ENCODE results near the gene GTPBP4.

DNA sequence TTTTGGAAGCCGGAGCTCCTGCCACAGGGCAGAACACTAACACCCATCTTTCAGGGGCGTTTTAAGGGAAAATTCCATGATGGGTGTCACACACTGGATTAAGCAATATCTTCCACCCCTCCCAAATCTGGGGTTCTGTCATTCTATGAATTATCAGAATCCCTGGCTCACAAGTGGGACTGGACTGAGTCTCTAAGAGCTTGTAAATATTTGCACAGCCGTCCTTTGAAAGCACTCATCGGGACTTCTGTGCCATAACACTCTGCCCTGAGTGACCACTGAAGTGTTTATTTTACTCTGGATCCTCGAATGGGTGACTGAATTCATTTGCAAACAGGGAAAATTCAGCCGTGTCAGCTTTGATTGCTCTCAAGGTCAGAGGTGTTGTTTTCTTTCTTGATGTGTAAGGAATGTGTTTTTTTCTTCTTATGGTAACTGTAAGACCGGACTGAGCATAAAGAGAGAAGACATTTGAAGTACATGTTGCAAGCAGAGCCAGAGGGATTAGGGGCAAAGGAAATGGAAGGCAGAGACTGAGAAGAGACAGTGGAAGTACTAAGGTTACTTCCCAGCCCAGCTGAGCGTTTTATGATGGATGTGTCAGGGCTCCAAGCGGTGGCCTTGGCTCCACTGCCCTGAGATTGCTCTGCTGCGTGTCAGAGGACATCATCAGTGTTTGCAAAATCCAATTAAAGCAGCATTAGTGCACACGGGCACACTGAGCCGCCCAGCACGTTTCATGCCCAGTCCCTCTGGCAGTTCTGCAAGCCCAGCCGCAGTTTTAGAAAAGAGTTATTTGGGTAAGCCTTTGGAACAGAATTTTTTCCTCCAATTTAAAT is 17.7 kb upstream of the GTPBP4 start:
- TF ChIP-seq POLR2AphosphoS5 (IDR thresholded peaks at IDR 0.05; ENCODE audit: low read depth, low read length) = no peak
- TF ChIP-seq GABPA (IDR thresholded peaks at IDR 0.05; ENCODE audit: borderline replicate concordance, insufficient read depth, low read length) = no peak
- TF ChIP-seq CEBPB (IDR thresholded peaks at IDR 0.05; ENCODE audit: low read depth, low read length) = no peak
- no peak for TF ChIP-seq MAFK (IDR thresholded peaks at IDR 0.05; ENCODE audit: low read depth, low read length)
- no peak for TF ChIP-seq TAF7 (optimal IDR thresholded peaks at IDR 0.05; ENCODE audit: borderline replicate concordance, low read depth, low read length)
- TF ChIP-seq, protein P1, sequence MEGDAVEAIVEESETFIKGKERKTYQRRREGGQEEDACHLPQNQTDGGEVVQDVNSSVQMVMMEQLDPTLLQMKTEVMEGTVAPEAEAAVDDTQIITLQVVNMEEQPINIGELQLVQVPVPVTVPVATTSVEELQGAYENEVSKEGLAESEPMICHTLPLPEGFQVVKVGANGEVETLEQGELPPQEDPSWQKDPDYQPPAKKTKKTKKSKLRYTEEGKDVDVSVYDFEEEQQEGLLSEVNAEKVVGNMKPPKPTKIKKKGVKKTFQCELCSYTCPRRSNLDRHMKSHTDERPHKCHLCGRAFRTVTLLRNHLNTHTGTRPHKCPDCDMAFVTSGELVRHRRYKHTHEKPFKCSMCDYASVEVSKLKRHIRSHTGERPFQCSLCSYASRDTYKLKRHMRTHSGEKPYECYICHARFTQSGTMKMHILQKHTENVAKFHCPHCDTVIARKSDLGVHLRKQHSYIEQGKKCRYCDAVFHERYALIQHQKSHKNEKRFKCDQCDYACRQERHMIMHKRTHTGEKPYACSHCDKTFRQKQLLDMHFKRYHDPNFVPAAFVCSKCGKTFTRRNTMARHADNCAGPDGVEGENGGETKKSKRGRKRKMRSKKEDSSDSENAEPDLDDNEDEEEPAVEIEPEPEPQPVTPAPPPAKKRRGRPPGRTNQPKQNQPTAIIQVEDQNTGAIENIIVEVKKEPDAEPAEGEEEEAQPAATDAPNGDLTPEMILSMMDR (IDR thresholded peaks at IDR 0.05; ENCODE audit: control extremely low read depth in 1 of 3, insufficient read depth in 1 of 3, low read depth in 1 of 3, low read length in 3 of 3) = no peak
- TF ChIP-seq RAD21 (IDR thresholded peaks at IDR 0.05 in 1 of 2, conservative IDR thresholded peaks at IDR 0.05 in 1 of 2; ENCODE audit: low read depth in 2 of 2, low read length in 2 of 2) = no peak
- TF ChIP-seq SIN3A (conservative IDR thresholded peaks at IDR 0.05 in 1 of 2, IDR thresholded peaks at IDR 0.05 in 1 of 2; ENCODE audit: low read depth in 1 of 2, low read length in 2 of 2) = no peak
- no peak for TF ChIP-seq TAF1 (IDR thresholded peaks at IDR 0.05; ENCODE audit: low read depth, low read length)
- TF ChIP-seq CREB1 (IDR thresholded peaks at IDR 0.05) = no peak

Measured in H1 (cell line).